ENCODE results near the gene THUMPD1.
A peak's percentile ranks its signal among the peaks of the same experiment; 100 is the strongest.
"Not testable (repeated sequence)": the region's sequence is repeated elsewhere in the genome, so short reads cannot be mapped to it uniquely, and the experiment has no call there.

Gene THUMPD1

DNA sequence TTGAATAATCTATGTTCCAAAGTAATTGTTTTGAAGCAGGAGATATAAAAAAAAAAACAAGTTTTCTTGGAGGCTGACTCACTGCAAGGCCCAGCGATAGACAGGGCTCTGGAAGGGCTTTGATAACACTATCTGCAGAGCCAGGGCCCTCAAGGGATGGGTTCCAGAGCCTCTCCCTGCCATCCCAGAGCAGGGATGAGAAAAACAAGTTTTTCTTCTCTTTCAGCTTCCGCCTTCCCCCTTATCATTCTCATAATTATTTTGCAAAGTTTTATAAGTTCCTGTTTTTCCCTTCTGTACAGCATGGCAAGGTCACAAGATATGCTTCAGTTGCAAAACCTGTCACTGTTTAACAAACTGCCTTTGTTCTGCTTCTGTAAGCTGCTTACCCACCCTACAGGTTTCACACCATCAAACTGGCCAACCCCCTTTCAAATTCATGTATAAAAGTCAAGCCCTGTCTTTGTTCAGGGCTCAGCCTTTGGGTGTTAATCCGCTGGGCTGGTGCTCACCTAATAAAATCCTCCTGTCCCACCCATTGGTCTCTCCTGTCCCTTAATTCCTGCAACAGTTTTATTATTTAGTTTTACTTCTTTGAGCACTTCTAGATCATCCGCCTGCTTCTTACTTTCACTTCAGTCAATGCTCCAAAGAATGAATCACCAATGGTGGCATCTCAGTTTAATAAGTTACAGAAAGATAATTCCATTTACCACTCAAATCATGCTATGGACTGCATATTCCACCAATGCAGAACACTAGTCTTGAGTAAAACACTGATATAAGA is 5.6 kb upstream of the THUMPD1 start:
- no peak for DNase-seq (ENCODE audit: low read depth)

DNA sequence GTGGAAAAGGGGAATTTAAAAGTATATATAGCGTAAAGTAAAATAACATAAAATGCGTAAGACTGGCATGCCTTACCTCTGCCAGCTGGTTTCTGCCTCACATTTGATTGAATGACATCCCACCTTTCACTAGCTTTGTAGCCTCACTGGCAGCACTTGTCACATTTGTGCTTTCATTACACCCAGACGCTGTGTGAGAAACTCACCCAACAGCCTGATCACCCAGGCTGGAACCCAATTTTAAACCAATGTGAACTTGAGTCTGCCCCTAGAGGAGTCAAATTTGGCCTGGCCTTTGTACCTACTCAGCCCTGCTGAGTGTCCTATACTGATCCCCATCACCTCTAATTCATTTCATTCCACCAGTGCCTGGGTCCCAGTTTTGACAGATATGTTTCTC is 4.8 kb upstream of the THUMPD1 start:
- DNase-seq (ENCODE audit: low read depth): no peak

GRCh38 chr16:20744922-20745440 is 3.4 kb upstream of the THUMPD1 start:
- no peak for DNase-seq (ENCODE audit: low read depth)

- DNase-seq (ENCODE audit: low read depth): no peak
These were observed 2.0 kb upstream of the THUMPD1 start for GRCh38 chr16:20743591-20743990.

DNA sequence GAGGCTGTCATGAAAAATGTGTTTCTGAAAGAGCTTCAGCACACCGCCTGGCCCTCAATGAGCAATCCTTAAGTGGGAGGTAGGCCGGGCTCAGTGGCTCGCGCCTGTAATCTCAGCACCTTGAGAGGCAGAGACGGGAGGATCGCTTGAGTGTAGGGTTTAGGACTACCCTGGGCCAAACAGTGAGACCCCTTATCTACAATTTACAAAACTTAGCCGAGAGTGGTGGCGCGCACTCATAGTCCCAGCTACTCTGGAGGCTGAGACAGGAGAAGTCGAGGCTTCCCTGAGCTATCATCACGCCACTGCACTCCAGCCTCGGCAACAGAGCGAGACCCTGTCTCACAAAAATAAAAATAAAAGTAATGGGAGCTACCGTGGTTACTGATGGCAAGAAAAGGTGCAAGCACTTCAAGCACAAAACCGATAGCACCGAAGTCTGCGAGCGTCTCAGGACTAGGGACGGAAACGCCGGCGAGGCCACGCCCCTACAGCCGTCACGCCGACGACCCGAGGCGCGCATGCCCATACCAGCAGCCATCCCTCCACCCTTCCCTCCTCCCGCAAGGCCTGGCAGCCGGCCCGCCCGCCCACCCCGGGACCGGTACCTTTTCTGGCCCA is 607 bp downstream of the THUMPD1 start:
- peak; percentile 85 for DNase-seq (ENCODE audit: low read depth)

DNA sequence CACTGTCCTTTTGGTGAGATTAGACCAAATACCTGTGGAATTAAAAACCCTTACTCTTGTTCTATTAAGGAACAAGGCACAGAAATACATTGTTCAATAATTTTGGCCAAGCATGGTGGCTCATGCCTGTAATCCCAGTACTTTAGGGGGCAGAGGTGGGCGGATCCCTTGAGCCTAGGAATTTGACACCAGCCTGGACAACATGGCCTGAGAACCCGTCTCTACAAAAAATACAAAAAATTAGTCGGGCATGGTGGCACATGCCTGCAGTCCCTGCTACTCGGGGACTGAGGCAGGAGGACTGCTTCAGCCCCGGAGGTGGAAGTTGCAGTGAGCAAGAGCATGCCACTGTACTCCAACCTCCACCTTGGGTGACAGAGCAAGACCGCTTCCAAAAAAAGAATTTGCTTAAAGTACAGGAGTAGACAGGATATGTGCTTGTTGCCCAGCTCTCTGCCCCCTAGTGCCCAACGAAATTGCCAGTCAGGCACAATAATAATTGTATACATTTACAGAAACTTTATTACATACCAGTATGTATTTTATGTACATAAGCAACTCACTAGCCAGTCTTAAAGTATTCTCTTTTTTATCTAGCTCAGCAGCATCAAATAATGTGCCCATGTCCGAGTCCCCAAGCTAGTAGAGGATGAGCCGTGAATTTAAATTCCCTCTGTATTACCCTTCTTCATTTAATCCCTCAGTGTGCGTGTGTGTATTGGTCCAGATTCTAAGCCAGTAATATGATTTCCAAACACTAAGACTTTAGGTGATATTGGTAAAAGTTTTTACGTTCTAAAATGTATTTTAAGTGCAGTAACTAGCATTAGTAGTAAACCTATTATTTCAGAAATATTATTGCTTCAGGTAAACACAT is 1.4 kb downstream of the THUMPD1 start:
- no peak for DNase-seq (ENCODE audit: low read depth)

- no peak for DNase-seq (ENCODE audit: low read depth)
These were observed 6.1 kb downstream of the THUMPD1 start for GRCh38 chr16:20735490-20735889.

DNA sequence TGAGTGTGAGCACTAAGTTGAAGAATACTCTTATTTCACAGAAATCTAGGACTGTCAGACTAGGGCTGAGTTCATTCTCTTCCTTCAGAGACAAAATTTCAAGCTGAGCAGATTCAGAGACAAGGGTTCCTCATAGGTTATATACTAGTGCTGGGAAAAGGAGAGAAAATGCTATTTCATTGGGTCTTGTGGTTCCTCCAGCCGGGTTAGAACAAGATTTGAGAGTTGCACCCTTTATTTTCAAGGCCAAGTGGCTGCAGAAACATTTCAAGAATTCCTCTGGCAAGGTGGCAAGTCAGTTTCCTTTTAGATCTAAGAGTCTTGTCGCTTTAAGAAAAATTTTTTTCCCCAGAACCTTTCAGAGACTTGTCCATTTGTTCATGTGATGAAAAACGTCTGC is 6.8 kb downstream of the THUMPD1 start:
- no peak for DNase-seq (ENCODE audit: low read depth)

DNA sequence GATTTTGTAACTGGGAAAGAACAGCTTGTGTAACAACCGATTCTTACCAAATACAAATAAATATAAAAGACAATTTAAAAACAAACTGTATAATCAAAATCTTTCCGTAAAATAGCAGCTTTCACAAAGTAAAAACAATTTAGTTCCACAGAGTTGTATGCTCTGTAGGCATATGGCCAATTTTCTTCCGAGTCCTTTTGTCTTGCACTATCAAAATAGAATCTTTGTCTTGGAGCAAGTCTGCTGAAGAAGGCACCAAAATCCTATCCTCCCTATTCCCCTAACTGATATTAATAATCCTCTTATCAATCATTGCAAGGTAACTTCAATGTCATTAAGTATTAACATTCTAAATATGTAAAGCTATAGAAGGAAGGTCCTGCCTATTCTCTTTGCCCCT is 7.6 kb downstream of the THUMPD1 start:
- no peak for DNase-seq (ENCODE audit: low read depth)

- DNase-seq (ENCODE audit: low read depth): no peak
These were observed 12.5 kb downstream of the THUMPD1 start for GRCh38 chr16:20729141-20729540.

- DNase-seq (ENCODE audit: low read depth): no peak
These were observed 14.4 kb downstream of the THUMPD1 start for GRCh38 chr16:20727181-20727580.

- no peak for DNase-seq (ENCODE audit: low read depth)
These were observed 15.0 kb downstream of the THUMPD1 start for GRCh38 chr16:20726661-20727060.

DNA sequence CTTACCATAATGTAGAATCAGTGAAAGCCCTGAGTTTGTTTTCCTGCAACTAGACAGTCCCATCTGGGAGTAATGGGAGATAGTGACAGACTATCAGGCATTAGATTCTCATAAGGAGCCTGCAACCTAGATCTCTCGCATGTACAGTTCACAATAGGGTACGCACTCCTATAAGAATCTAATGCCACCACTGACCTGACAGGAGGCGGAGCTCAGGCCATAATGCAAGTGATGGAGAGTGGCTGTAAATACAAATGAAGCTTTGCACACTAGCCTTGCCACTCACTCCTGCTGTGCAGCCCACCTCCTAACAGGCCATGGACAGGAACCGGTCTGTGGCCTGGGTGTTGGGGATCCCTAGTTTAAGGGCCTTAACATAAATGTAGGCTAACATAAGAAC is 21.4 kb downstream of the THUMPD1 start:
- no peak for DNase-seq (ENCODE audit: low read depth)

- DNase-seq (ENCODE audit: low read depth): not testable (repeated sequence)
These were observed 23.9 kb downstream of the THUMPD1 start for GRCh38 chr16:20717718-20718117.

DNA sequence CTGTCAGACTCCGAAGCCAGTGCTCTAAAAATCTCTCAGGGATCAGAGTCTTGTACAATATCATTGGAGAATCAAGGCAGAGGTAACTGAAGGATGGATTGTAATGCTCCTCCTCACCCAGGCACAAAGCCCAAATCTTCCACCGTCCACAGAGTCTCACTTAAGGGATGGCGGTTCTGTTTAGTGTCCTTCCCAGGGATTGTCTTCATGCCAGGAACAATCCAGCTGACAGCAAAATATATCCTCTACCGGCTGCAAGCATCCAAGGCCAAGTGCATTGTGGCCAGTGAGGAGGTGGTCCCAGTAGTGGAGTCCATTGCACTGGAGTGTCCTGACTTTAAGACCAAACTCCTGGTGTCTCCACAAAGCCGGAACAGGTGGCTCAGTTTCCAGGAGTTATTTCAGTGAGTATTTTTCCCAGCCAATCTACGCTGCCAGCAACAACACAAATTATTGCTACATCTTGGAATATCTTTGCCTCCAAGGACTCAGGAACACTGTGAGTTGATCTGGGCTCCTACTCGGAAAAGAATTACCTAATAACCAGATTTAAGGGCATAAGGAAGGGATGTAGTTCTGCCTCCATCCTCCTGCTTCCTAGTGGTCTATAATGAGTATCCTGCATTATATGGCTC is 30.2 kb downstream of the THUMPD1 start:
- no peak for DNase-seq (ENCODE audit: low read depth)

- DNase-seq (ENCODE audit: low read depth): not testable (repeated sequence)
These were observed 33.5 kb downstream of the THUMPD1 start for GRCh38 chr16:20708129-20708528.

GRCh38 chr16:20707461-20707860 is 34.2 kb downstream of the THUMPD1 start:
- DNase-seq (ENCODE audit: low read depth): no peak

DNA sequence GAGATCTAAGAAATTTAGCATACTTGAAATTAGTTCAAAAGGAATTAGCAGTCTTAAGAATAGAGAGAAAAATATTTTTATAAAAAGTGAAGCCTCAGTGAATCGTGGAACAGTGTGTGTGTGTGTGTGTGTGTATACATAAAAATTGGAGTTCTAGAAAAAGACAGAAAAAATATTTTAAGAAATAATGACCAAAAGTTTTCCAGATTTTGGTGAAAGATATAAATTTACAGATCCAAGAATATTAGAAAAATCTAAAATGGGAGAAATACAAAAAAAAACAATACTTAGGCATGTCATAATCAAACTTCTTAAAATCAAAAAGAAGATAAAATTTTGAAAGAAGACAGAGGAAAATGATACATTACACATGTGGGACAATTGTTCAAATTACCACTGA is 35.6 kb downstream of the THUMPD1 start:
- DNase-seq (ENCODE audit: low read depth): not testable (repeated sequence)

GRCh38 chr16:20704281-20704680 is 37.3 kb downstream of the THUMPD1 start:
- DNase-seq (ENCODE audit: low read depth): no peak

- not testable (repeated sequence) for DNase-seq (ENCODE audit: low read depth)
These were observed 39.9 kb downstream of the THUMPD1 start for GRCh38 chr16:20701692-20702091.

DNA sequence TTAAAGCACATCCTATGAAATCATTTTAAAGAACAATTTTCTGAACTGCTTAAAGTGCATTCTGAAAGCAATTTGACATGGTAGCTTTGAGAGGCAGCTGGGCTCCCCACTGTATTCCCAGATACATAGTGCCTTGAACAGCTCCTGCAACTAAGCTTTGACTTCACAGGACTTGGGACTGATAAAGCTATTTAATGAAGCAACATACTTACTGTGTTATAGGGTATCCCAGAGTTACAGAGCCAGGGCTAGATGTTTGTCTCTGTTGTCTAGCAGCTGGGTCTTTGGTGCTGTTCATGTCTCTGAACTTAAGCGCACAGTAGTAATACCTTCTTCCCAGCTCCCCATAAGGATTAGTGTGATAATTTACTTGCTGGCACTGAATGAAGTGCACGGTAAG is 45.0 kb downstream of the THUMPD1 start:
- DNase-seq (ENCODE audit: low read depth): no peak

DNA sequence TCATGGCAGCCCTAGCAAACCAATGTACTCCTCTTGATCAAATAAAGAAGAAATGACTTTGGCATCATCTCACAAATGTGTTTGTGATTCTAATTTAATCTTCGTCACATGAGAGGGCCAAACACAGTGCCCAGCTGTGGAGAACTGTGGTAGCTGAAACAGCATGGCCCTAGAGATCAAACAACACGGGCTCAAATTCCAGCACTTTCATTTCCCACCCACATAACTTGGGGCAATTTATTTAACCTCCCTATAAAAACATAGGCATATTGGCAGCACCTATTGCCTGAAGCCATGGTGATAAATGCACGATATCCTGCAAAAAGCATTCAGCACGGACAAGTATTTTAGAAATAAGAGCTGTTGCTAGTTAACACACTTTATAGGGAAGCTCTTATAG is 46.6 kb downstream of the THUMPD1 start:
- no peak for DNase-seq (ENCODE audit: low read depth)
